ENCODE data around the gene IFT88. TPM values are rescaled to one million over a fixed set of nuclear protein-coding genes. Genes with fewer than 3 reads are reported as not detected.

IFT88 gene
- total and polyA plus RNA-seq, 2 donors, result 12.6 to 18.2 TPM

DNA sequence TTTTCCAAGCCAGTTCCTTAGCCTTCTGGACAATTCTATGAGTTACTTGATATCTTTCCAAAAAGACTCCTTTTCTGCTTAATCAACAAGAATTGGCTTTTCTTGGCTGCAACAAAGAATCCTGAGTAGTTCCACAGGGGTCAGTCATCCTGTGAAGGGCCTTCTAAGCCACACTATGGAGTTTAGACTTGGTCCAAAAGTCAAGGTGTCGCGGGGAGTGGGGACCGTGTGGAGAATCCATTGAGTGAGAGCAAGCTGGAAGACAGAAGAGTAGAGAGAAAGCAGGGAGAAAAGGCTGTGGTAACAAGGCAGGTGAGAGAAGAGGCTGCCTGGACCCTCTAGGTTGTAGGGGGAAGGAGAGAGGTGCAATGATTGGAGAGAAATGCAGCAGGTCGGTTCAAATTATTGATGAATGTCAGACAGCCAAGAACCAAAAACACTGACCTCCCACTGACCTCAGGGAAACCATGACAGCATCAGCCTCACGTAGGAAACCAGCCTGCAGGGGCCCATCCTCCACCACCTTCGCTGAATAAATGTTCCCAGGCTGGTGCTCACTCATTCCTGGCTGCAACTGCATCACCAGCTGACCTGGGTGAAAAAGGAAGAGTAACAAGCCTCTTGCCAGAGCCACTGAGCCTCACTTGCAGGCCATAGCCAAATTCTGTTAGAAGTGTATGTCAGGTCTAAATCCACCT is 7.1 kb upstream of the IFT88 start:
- H3K36me3 ChIP-seq (ENCODE audit: control insufficient read depth in 2 of 2, insufficient read depth in 2 of 2, low read length in 1 of 2), result no peaks in the 10 kb centered on the region
- peaks cover 0 to 2% of the 10 kb centered on the region in 2 donors for H3K9me3 ChIP-seq (ENCODE audit: control insufficient read depth in 2 of 2, insufficient read depth in 1 of 2, low read length in 1 of 2)
- WGBS, result 95% methylated on average over 6 of the region's 6 CpGs
- no peak overlapping the region for H3K4me3 ChIP-seq (ENCODE audit: low read length in 2 of 2)
- no peaks in the 10 kb centered on the region for H3K27me3 ChIP-seq (ENCODE audit: control insufficient read depth in 2 of 2, insufficient read depth in 1 of 2, low read length in 1 of 2)
- H3K27ac ChIP-seq (ENCODE audit: low read depth in 1 of 2, low read length in 1 of 2), result no peak overlapping the region
- no peak for DNase-seq (ENCODE audit: low read depth in 6 of 9, low spot score in 9 of 9)
- no peaks in the 10 kb centered on the region for H3K4me1 ChIP-seq (ENCODE audit: control insufficient read depth in 2 of 2, insufficient read depth in 2 of 2, low read length in 2 of 2)

DNA sequence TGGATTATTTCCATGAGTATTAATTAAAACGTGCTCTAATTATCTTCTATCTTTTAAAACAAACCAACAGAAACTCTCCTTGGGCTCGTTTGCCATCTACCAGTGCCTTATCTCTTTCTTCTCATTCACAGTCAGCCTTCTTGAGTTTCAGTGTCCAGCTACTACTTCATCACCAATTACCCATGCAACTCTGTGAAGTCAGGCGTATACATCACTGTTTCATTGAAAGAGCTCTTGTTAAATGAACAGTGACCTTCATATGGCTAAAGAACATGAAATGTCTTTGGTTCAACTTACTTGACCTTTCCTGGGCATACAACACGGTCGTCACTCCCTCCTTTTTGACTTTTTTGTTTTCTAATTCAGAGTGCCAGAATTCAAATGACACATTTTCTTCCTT is 5.2 kb upstream of the IFT88 start:
- H3K27ac ChIP-seq (ENCODE audit: low read depth in 1 of 2, low read length in 1 of 2), result no peak overlapping the region
- H3K36me3 ChIP-seq (ENCODE audit: control insufficient read depth in 2 of 2, insufficient read depth in 2 of 2, low read length in 1 of 2), result no peaks in the 10 kb centered on the region
- DNase-seq (ENCODE audit: low read depth in 6 of 9, low spot score in 9 of 9), result no peak
- no peaks in the 10 kb centered on the region for H3K27me3 ChIP-seq (ENCODE audit: control insufficient read depth in 2 of 2, insufficient read depth in 1 of 2, low read length in 1 of 2)
- H3K4me1 ChIP-seq (ENCODE audit: control insufficient read depth in 2 of 2, insufficient read depth in 2 of 2, low read length in 2 of 2), result peaks cover 0 to 2% of the 10 kb centered on the region in 2 donors
- 94% methylated on average over 5 of the region's 5 CpGs for WGBS
- H3K4me3 ChIP-seq (ENCODE audit: low read length in 2 of 2), result no peak overlapping the region
- H3K9me3 ChIP-seq (ENCODE audit: control insufficient read depth in 2 of 2, insufficient read depth in 1 of 2, low read length in 1 of 2), result peaks cover 0 to 15% of the 10 kb centered on the region in 2 donors

DNA sequence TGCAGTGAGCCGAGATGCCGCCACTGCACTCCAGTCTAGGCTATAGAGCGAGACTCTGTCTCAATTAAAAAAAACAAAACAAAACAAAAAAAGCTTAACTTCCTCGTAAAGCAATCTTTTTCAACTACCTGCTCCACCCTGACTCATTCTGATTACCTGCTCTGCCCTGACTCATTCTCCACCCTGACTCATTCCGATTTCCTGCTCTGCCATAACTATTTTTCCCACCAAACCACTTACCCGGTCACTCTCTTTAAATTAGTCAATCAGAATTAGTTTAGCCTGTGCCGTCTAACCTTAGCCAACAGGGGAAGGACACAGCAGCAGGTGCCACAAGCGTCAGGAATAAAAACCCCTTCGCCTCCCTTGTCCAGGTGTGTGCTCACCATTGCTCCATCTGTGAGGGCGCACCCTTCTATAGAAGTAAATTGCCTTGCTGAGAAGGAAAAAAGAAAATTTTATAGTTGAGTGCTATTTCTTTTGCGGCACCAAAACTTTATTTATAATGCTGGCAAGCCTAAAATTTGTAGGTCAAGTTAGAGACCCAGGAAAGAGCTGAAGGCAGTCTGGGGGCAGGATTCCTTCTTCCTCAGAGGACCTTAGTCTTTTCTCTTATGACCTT is 1.7 kb upstream of the IFT88 start:
- 97% methylated on average over 11 of the region's 11 CpGs for WGBS
- DNase-seq (ENCODE audit: low read depth in 6 of 9, low spot score in 9 of 9), result no peak
- H3K27ac ChIP-seq (ENCODE audit: low read depth in 1 of 2, low read length in 1 of 2), result no peak overlapping the region
- H3K9me3 ChIP-seq (ENCODE audit: control insufficient read depth in 2 of 2, insufficient read depth in 1 of 2, low read length in 1 of 2), result peaks cover 0 to 15% of the 10 kb centered on the region in 2 donors
- no peak overlapping the region for H3K4me3 ChIP-seq (ENCODE audit: low read length in 2 of 2)
- H3K36me3 ChIP-seq (ENCODE audit: control insufficient read depth in 2 of 2, insufficient read depth in 2 of 2, low read length in 1 of 2), result no peaks in the 10 kb centered on the region
- H3K4me1 ChIP-seq (ENCODE audit: control insufficient read depth in 2 of 2, insufficient read depth in 2 of 2, low read length in 2 of 2), result peaks cover 3 to 5% of the 10 kb centered on the region in 2 donors
- H3K27me3 ChIP-seq (ENCODE audit: control insufficient read depth in 2 of 2, insufficient read depth in 1 of 2, low read length in 1 of 2), result no peaks in the 10 kb centered on the region

DNA sequence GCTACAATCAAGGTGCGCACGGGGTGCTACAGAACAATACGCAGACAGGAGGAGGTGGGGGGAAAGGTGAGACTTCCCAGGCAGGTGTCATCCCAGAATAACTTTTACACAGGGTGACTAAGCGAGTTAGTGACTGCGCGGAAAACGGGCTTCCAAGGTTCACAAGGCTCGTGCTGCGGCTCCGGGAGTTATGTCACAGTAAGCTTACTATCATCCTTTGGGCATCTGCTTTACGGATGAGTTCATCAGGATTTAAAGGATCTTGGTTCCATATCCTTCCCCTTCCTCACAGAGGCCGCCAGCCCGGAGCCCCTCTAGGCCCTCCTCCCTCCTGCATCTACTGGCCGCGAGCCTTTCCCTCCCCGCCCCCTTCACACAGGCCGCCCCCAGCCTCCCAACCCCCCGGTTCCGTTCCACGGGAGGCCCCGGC is 474 bp upstream of the IFT88 start:
- Histone ChIP-seq H3K4me1 (ENCODE audit: control insufficient read depth in 2 of 2, insufficient read depth in 2 of 2, low read length in 2 of 2) (peaks cover 3 to 5% of the 10 kb centered on the region in 2 donors), H3K4me3 (ENCODE audit: low read length in 2 of 2) (peak overlapping the region; percentile 75 to 92), H3K36me3 (ENCODE audit: control insufficient read depth in 2 of 2, insufficient read depth in 2 of 2, low read length in 1 of 2) (no peaks in the 10 kb centered on the region), H3K9me3 (ENCODE audit: control insufficient read depth in 2 of 2, insufficient read depth in 1 of 2, low read length in 1 of 2) (peaks cover 0 to 15% of the 10 kb centered on the region in 2 donors), H3K27ac (ENCODE audit: low read depth in 1 of 2, low read length in 1 of 2) (peak overlapping the region; percentile 80 to 94), H3K27me3 (ENCODE audit: control insufficient read depth in 2 of 2, insufficient read depth in 1 of 2, low read length in 1 of 2) (no peaks in the 10 kb centered on the region)
- WGBS, result 6% methylated on average over 21 of the region's 21 CpGs
- peak in 3 of 9 donors; percentile 24 to 37 (median 28) for DNase-seq (ENCODE audit: low read depth in 6 of 9, low spot score in 9 of 9)

DNA sequence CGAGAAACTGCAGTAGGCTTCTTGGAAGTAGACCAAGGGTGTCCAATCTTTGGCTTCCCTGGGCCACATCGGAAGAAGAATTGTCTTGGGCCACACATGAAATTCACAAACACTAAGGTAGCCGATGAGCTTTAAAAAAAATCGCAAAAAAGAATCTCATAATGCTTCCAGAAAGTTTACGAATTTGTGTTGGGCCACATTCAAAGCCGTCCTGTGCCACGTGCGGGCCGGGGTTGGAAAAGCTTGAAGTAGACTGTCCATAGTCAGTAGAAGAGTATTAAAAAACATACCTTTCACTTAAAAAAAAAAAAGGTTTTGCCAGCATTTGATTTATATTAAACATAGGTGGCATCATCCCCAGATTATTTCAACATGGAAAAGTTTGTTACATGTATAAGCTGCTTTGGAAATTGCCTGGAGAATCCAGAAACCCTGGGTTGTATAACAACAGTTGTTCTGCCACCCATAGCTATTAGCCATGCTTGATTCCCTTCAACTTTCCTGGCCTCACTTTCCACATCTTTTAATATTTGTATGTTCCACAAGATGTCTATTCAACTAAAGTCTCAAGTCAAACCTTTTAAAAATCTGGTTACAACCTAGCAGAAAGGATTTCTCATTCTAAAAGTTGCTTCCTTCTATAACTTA is 1.0 kb downstream of the IFT88 start:
- H3K9me3 ChIP-seq (ENCODE audit: control insufficient read depth in 2 of 2, insufficient read depth in 1 of 2, low read length in 1 of 2), result peaks cover 0 to 15% of the 10 kb centered on the region in 2 donors
- no peak for DNase-seq (ENCODE audit: low read depth in 6 of 9, low spot score in 9 of 9)
- H3K4me1 ChIP-seq (ENCODE audit: control insufficient read depth in 2 of 2, insufficient read depth in 2 of 2, low read length in 2 of 2), result peaks cover 3 to 5% of the 10 kb centered on the region in 2 donors
- H3K27me3 ChIP-seq (ENCODE audit: control insufficient read depth in 2 of 2, insufficient read depth in 1 of 2, low read length in 1 of 2), result no peaks in the 10 kb centered on the region
- no peaks in the 10 kb centered on the region for H3K36me3 ChIP-seq (ENCODE audit: control insufficient read depth in 2 of 2, insufficient read depth in 2 of 2, low read length in 1 of 2)
- H3K4me3 ChIP-seq (ENCODE audit: low read length in 2 of 2), result peak overlapping the region; percentile 75 to 92
- H3K27ac ChIP-seq (ENCODE audit: low read depth in 1 of 2, low read length in 1 of 2), result peak overlapping the region; percentile 5 to 80
- 75% methylated on average over 9 of the region's 9 CpGs for WGBS

DNA sequence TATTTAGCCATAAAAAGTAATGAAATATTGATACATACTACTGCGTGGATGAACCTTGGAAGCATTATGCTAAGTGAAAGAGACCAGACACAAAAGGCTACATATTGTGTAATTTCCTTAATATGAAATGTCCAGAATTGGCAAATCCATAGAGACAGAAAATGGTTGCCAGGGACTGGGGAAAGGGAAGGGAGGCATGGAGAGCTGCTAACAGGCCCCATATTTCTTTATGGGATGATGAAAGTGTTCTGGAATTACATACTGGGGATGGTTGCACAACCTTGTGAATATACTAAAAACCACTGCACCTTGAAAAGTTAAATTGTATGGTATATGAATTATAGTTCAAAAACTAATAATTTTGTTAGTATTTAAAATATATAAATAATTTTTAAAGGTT is 3.6 kb downstream of the IFT88 start:
- H3K36me3 ChIP-seq (ENCODE audit: control insufficient read depth in 2 of 2, insufficient read depth in 2 of 2, low read length in 1 of 2), result peaks cover 3 to 4% of the 10 kb centered on the region in 2 donors
- H3K27ac ChIP-seq (ENCODE audit: low read depth in 1 of 2, low read length in 1 of 2), result no peak overlapping the region
- 96% methylated on average over 1 of the region's 1 CpG for WGBS

DNA sequence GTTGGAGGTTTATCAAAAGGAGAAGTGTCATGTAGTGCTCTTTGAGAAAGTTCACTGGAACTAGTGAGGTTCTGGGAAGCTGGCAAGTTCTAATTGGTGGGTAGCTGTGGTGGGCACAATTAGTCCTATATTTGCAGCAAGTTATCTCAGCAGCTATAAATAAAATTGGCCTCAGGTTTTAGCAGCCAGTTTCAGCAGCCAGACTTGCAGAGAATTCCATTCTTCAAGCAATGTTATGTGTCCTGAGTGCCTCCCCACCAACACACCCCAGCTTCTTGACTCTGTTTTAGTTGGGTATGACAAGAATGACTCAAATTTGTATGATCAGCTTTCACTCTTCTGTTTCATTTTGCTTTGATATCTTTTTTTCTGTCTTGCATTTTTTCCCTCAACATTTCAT is 4.7 kb downstream of the IFT88 start:
- Histone ChIP-seq H3K4me3 (ENCODE audit: low read length in 2 of 2) (no peak overlapping the region), H3K9me3 (ENCODE audit: control insufficient read depth in 2 of 2, insufficient read depth in 1 of 2, low read length in 1 of 2) (no peaks in the 10 kb centered on the region)
- no peak for DNase-seq (ENCODE audit: low read depth in 6 of 9, low spot score in 9 of 9)

More for the DNA sequence above, 3.6 kb downstream of the IFT88 start:
- H3K9me3 ChIP-seq (ENCODE audit: control insufficient read depth in 2 of 2, insufficient read depth in 1 of 2, low read length in 1 of 2), result peaks cover 0 to 6% of the 10 kb centered on the region in 2 donors
- H3K4me1 ChIP-seq (ENCODE audit: control insufficient read depth in 2 of 2, insufficient read depth in 2 of 2, low read length in 2 of 2), result peaks cover 3 to 5% of the 10 kb centered on the region in 2 donors
- H3K4me3 ChIP-seq (ENCODE audit: low read length in 2 of 2), result no peak overlapping the region
- DNase-seq (ENCODE audit: low read depth in 6 of 9, low spot score in 9 of 9), result no peak
- H3K27me3 ChIP-seq (ENCODE audit: control insufficient read depth in 2 of 2, insufficient read depth in 1 of 2, low read length in 1 of 2), result no peaks in the 10 kb centered on the region

DNA sequence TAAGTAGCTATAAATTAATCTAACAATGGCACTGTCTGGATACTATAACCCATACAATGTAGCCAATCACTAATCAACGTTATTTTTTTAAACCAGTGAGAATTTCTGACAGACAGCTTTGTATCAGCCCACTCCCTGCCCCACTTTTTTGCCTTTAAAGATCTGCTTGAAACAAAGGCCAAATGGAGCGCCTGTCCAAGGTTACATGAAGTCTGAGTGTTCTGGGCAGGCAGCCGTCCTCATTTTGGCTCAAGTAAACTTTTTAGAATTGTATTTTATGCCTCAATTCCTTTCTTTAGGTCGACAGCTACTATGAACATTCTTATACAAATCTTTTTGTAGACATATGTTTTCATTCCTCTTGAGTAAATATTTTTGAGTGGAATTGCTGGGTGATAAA is 6.2 kb downstream of the IFT88 start:
- no peak overlapping the region for H3K27ac ChIP-seq (ENCODE audit: low read depth in 1 of 2, low read length in 1 of 2)
- WGBS, result 94% methylated on average over 4 of the region's 4 CpGs
- H3K4me3 ChIP-seq (ENCODE audit: low read length in 2 of 2), result no peak overlapping the region
- no peaks in the 10 kb centered on the region for H3K9me3 ChIP-seq (ENCODE audit: control insufficient read depth in 2 of 2, insufficient read depth in 1 of 2, low read length in 1 of 2)
- H3K27me3 ChIP-seq (ENCODE audit: control insufficient read depth in 2 of 2, insufficient read depth in 1 of 2, low read length in 1 of 2), result no peaks in the 10 kb centered on the region
- H3K36me3 ChIP-seq (ENCODE audit: control insufficient read depth in 2 of 2, insufficient read depth in 2 of 2, low read length in 1 of 2), result peaks cover 3 to 4% of the 10 kb centered on the region in 2 donors
- DNase-seq (ENCODE audit: low read depth in 6 of 9, low spot score in 9 of 9), result no peak
- no peaks in the 10 kb centered on the region for H3K4me1 ChIP-seq (ENCODE audit: control insufficient read depth in 2 of 2, insufficient read depth in 2 of 2, low read length in 2 of 2)

More for the DNA sequence above, 4.7 kb downstream of the IFT88 start:
- no peaks in the 10 kb centered on the region for H3K27me3 ChIP-seq (ENCODE audit: control insufficient read depth in 2 of 2, insufficient read depth in 1 of 2, low read length in 1 of 2)
- peaks cover 2 to 3% of the 10 kb centered on the region in 2 donors for H3K4me1 ChIP-seq (ENCODE audit: control insufficient read depth in 2 of 2, insufficient read depth in 2 of 2, low read length in 2 of 2)
- H3K36me3 ChIP-seq (ENCODE audit: control insufficient read depth in 2 of 2, insufficient read depth in 2 of 2, low read length in 1 of 2), result peaks cover 3 to 4% of the 10 kb centered on the region in 2 donors
- no peak overlapping the region for H3K27ac ChIP-seq (ENCODE audit: low read depth in 1 of 2, low read length in 1 of 2)

DNA sequence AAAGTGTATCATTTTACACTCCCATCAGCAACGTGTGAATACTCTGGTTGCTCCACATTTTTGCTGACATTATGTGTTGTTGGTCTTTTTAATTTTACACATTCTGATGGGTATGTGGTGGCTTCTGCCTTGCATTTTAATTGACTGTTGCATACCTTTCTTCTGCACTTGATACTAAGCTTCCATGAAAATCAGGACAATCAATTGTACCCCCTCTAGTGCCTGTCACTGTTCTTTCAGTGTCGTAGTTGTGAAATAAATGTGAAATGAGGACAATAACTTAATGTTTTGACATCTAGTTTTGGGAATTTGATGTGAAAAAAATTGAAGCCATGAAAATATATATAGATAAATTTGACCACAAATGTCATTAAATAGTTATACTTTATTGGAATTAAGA is 6.7 kb downstream of the IFT88 start:
- Histone ChIP-seq H3K27me3 (ENCODE audit: control insufficient read depth in 2 of 2, insufficient read depth in 1 of 2, low read length in 1 of 2) (no peaks in the 10 kb centered on the region), H3K36me3 (ENCODE audit: control insufficient read depth in 2 of 2, insufficient read depth in 2 of 2, low read length in 1 of 2) (peaks cover 3 to 4% of the 10 kb centered on the region in 2 donors), H3K4me3 (ENCODE audit: low read length in 2 of 2) (no peak overlapping the region), H3K4me1 (ENCODE audit: control insufficient read depth in 2 of 2, insufficient read depth in 2 of 2, low read length in 2 of 2) (no peaks in the 10 kb centered on the region), H3K27ac (ENCODE audit: low read depth in 1 of 2, low read length in 1 of 2) (no peak overlapping the region), H3K9me3 (ENCODE audit: control insufficient read depth in 2 of 2, insufficient read depth in 1 of 2, low read length in 1 of 2) (no peaks in the 10 kb centered on the region)
- 94% methylated on average over 2 of the region's 2 CpGs for WGBS
- DNase-seq (ENCODE audit: low read depth in 6 of 9, low spot score in 9 of 9), result no peak

Measured in thymus (tissue), 11 donors.